Activated CD4-positive, alpha-beta T cell treated with anti-CD3 and anti-CD28 coated beads for 36 hours (primary cell): ENCODE results near the gene CDK12. TPM values are rescaled to one million over a fixed set of nuclear protein-coding genes. Genes with fewer than 3 reads are reported as not detected.
"Not testable (repeated sequence)": the region's sequence is repeated elsewhere in the genome, so short reads cannot be mapped to it uniquely, and the experiment has no call there.

ENCODE experiments used
- ATAC-seq: fragments of 200-7000 bp; cut with Tn5 transposase; one replicate; pipeline ENCODE4 v1.10.0; 2021; ENCODE audit warnings: mild to moderate bottlenecking, moderate library complexity
- CTCF ChIA-PET: fragments of 350-600 bp; sonication (Branson Sonifier 250); formaldehyde crosslinking; loops from one replicate; lab custom pipeline; 2021; ENCODE audit warnings: antibody characterized with exemption; lab: Charles Lee
- POLR2A ChIA-PET: fragments of 350-600 bp; sonication (Branson Sonifier 250); formaldehyde crosslinking; loops from one replicate; lab custom pipeline; 2021; ENCODE audit warnings: antibody characterized with exemption, inconsistent platforms; lab: Charles Lee
- DNase-seq: peaks from one replicate; pipeline ENCODE4 v3.0.0-alpha.2; 2020
- H3K27ac Mint-ChIP-seq: one replicate; pipeline ENCODE4 v1.8.0; 2021; ENCODE audit warnings: mixed read lengths
- H3K27me3 Mint-ChIP-seq: one replicate; pipeline ENCODE4 v1.8.0; 2021; ENCODE audit warnings: mixed read lengths
- H3K36me3 Mint-ChIP-seq: one replicate; pipeline ENCODE4 v1.8.0; 2021; ENCODE audit warnings: low read depth, mixed read lengths
- H3K4me1 Mint-ChIP-seq: one replicate; pipeline ENCODE4 v1.8.0; 2021; ENCODE audit warnings: mixed read lengths
- H3K4me3 Mint-ChIP-seq: one replicate; pipeline ENCODE4 v1.8.0; 2021; ENCODE audit warnings: mild to moderate bottlenecking, moderate library complexity, mixed read lengths
- H3K9me3 Mint-ChIP-seq: one replicate; pipeline ENCODE4 v1.8.0; 2021; ENCODE audit warnings: low read depth, mixed read lengths
- intact Hi-C, 2 experiments: fragments of 100-400 bp; cut with DNase I in 1 of 2; cut with micrococcal nuclease in 1 of 2; formaldehyde crosslinking; loops; one replicate each; pipeline versions ENCODE4 v1.14.2 to v1.15.1; 2022 to 2024; cut with DNase I, micrococcal nuclease
- total RNA-seq, 2 experiments: library from RNA; stranded (reverse); gene quantifications; one replicate each; pipeline ENCODE4 v1.2.3, GENCODE V29; 2021

The CDK12 gene
- total RNA-seq, 2 experiments from 2014 or later = 65.9 to 83.3 TPM

GRCh38 chr17:39544361-39544760 lies 83.1 kb downstream of the CDK12 start:
- H3K4me1 Mint-ChIP-seq, POLR2A ChIA-PET, H3K27me3 Mint-ChIP-seq, intact Hi-C loops, H3K9me3 Mint-ChIP-seq, ATAC-seq, H3K4me3 Mint-ChIP-seq, H3K27ac Mint-ChIP-seq, DNase-seq: not testable (repeated sequence)
- peaks cover 15% of the 10 kb centered on the region for H3K36me3 Mint-ChIP-seq
- CTCF ChIA-PET = interaction anchor here (1.2 kb wide), 2 partner anchors 78 to 80 kb away, joined by 3 to 4 read pairs; no protein-coding TSS in a partner anchor

GRCh38 chr17:39547713-39548478 lies 86.6 kb downstream of the CDK12 start:
- ATAC-seq (peak; percentile 90), DNase-seq (peak; percentile 86)
- intact Hi-C loops = loop anchor here (1.0 to 5.0 kb wide), 3 partner anchors 75 to 434 kb away; partner anchors contain the start of gene PSMD3 (in 1 of the 2)
- Mint-ChIP-seq H3K4me1 (no peaks in the 10 kb centered on the region), H3K27ac (no peak overlapping the region), H3K9me3 (no peaks in the 10 kb centered on the region), H3K27me3 (no peaks in the 10 kb centered on the region), H3K36me3 (peaks cover 20% of the 10 kb centered on the region), H3K4me3 (no peak overlapping the region)
- POLR2A ChIA-PET = interaction anchor here (0.6 to 0.8 kb wide), 2 partner anchors 84 to 265 kb away, joined by 3 to 6 read pairs; no protein-coding TSS in a partner anchor
- CTCF ChIA-PET = interaction anchor here (0.7 to 4.0 kb wide), 25 partner anchors 9 to 870 kb away, joined by 3 to 45 read pairs (median 4); no protein-coding TSS in a partner anchor

GRCh38 chr17:39548494-39549225 lies 87.4 kb downstream of the CDK12 start:
- DNase-seq (no peak), ATAC-seq (no peak)
- peaks cover 23% of the 10 kb centered on the region for H3K36me3 Mint-ChIP-seq
- no peak overlapping the region for H3K27ac Mint-ChIP-seq
- H3K9me3 Mint-ChIP-seq = no peaks in the 10 kb centered on the region
- no peak overlapping the region for H3K4me3 Mint-ChIP-seq
- ChIA-PET CTCF (interaction anchor here (0.7 to 4.0 kb wide), 19 partner anchors 10 to 449 kb away, joined by 3 to 45 read pairs (median 4); no protein-coding TSS in a partner anchor), POLR2A (no interaction called here)
- H3K27me3 Mint-ChIP-seq = no peaks in the 10 kb centered on the region
- no peaks in the 10 kb centered on the region for H3K4me1 Mint-ChIP-seq
- intact Hi-C loops = loop anchor here (1.0 to 5.0 kb wide), 3 partner anchors 75 to 434 kb away; partner anchors contain the start of gene PSMD3 (in 1 of the 2)

- ChIA-PET CTCF (interaction anchor here (0.6 to 4.0 kb wide), 9 partner anchors 17 to 472 kb away, joined by 3 to 45 read pairs (median 3); partner anchors contain the start of gene GSDMA), POLR2A (no interaction called here)
- Mint-ChIP-seq H3K27me3 (no peaks in the 10 kb centered on the region), H3K4me3 (no peak overlapping the region), H3K27ac (no peak overlapping the region), H3K4me1 (no peaks in the 10 kb centered on the region), H3K36me3 (peaks cover 23% of the 10 kb centered on the region), H3K9me3 (no peaks in the 10 kb centered on the region)
- ATAC-seq (no peak), DNase-seq (no peak)
- intact Hi-C loops = loop anchor here in 1 of 2 experiments (5.0 kb wide), 1 partner anchor 432 kb away; the partner anchor contains the start of gene PSMD3
These were observed 88.7 kb downstream of the CDK12 start for GRCh38 chr17:39549747-39550573.

- Mint-ChIP-seq H3K4me1 (no peaks in the 10 kb centered on the region), H3K4me3 (no peak overlapping the region), H3K36me3 (peaks cover 29% of the 10 kb centered on the region), H3K27ac (no peak overlapping the region), H3K9me3 (no peaks in the 10 kb centered on the region), H3K27me3 (no peaks in the 10 kb centered on the region)
- ChIA-PET CTCF (interaction anchor here (0.7 to 2.2 kb wide), 5 partner anchors 11 to 307 kb away, joined by 3 to 11 read pairs (median 6); no protein-coding TSS in a partner anchor), POLR2A (no interaction called here)
- DNase-seq (no peak), ATAC-seq (no peak)
- intact Hi-C loops = no loop called here
These were observed 90.6 kb downstream of the CDK12 start for GRCh38 chr17:39551879-39552278.

GRCh38 chr17:39553341-39553945 lies 92.2 kb downstream of the CDK12 start:
- ChIA-PET POLR2A (no interaction called here), CTCF (interaction anchor here (0.6 to 2.2 kb wide), 4 partner anchors 23 to 352 kb away, joined by 3 to 7 read pairs (median 3); no protein-coding TSS in a partner anchor)
- DNase-seq (no peak), ATAC-seq (no peak)
- intact Hi-C loops = no loop called here
- Mint-ChIP-seq H3K36me3 (peaks cover 26% of the 10 kb centered on the region), H3K9me3 (no peaks in the 10 kb centered on the region), H3K27me3 (no peaks in the 10 kb centered on the region), H3K4me3 (no peak overlapping the region), H3K27ac (no peak overlapping the region), H3K4me1 (no peaks in the 10 kb centered on the region)

GRCh38 chr17:39555368-39555767 lies 94.1 kb downstream of the CDK12 start:
- intact Hi-C loops = no loop called here
- Mint-ChIP-seq H3K4me1 (no peaks in the 10 kb centered on the region), H3K4me3 (no peak overlapping the region), H3K27ac (no peak overlapping the region), H3K27me3 (no peaks in the 10 kb centered on the region), H3K36me3 (peaks cover 26% of the 10 kb centered on the region), H3K9me3 (no peaks in the 10 kb centered on the region)
- ATAC-seq = no peak
- POLR2A ChIA-PET = no interaction called here
- CTCF ChIA-PET = interaction anchor here (0.7 to 0.9 kb wide), 2 partner anchors 9 to 249 kb away, joined by 3 to 4 read pairs; no protein-coding TSS in a partner anchor
- DNase-seq = no peak

GRCh38 chr17:39556423-39556822 lies 95.1 kb downstream of the CDK12 start:
- Mint-ChIP-seq H3K27me3 (no peaks in the 10 kb centered on the region), H3K4me3 (no peak overlapping the region), H3K9me3 (no peaks in the 10 kb centered on the region), H3K4me1 (no peaks in the 10 kb centered on the region), H3K27ac (no peak overlapping the region), H3K36me3 (peaks cover 25% of the 10 kb centered on the region)
- no peak for DNase-seq
- intact Hi-C loops = no loop called here
- CTCF ChIA-PET = interaction anchor here (1.0 to 3.0 kb wide), 2 partner anchors 31 to 66 kb away, joined by 3 to 12 read pairs; no protein-coding TSS in a partner anchor
- POLR2A ChIA-PET = no interaction called here
- no peak for ATAC-seq

- DNase-seq (no peak), ATAC-seq (no peak)
- intact Hi-C loops = no loop called here
- ChIA-PET CTCF (interaction anchor here (0.6 to 0.8 kb wide), 2 partner anchors 19 to 70 kb away, joined by 3 to 6 read pairs; no protein-coding TSS in a partner anchor), POLR2A (no interaction called here)
- H3K4me3 Mint-ChIP-seq = no peak overlapping the region
- peaks cover 22% of the 10 kb centered on the region for H3K36me3 Mint-ChIP-seq
- no peaks in the 10 kb centered on the region for H3K27me3 Mint-ChIP-seq
- H3K9me3 Mint-ChIP-seq = no peaks in the 10 kb centered on the region
- H3K4me1 Mint-ChIP-seq = no peaks in the 10 kb centered on the region
- no peak overlapping the region for H3K27ac Mint-ChIP-seq
These were observed 101.1 kb downstream of the CDK12 start for GRCh38 chr17:39562395-39562794.

GRCh38 chr17:39562976-39563375 lies 101.7 kb downstream of the CDK12 start:
- Mint-ChIP-seq H3K27me3 (no peaks in the 10 kb centered on the region), H3K4me1 (no peaks in the 10 kb centered on the region), H3K27ac (no peak overlapping the region), H3K9me3 (no peaks in the 10 kb centered on the region), H3K4me3 (no peak overlapping the region), H3K36me3 (peaks cover 23% of the 10 kb centered on the region)
- intact Hi-C loops = no loop called here
- ChIA-PET CTCF (interaction anchor here (0.8 kb wide), 1 partner anchor 69 kb away, joined by 6 read pairs; no protein-coding TSS in a partner anchor), POLR2A (no interaction called here)
- ATAC-seq (no peak), DNase-seq (no peak)
